ENCODE data around the gene TOMM70. TPM values are rescaled to one million over a fixed set of nuclear protein-coding genes. Genes with fewer than 3 reads are reported as not detected.

TOMM70 gene
- total RNA-seq, 2 experiments from 2014 or later, result 44.9 to 47.1 TPM

DNA sequence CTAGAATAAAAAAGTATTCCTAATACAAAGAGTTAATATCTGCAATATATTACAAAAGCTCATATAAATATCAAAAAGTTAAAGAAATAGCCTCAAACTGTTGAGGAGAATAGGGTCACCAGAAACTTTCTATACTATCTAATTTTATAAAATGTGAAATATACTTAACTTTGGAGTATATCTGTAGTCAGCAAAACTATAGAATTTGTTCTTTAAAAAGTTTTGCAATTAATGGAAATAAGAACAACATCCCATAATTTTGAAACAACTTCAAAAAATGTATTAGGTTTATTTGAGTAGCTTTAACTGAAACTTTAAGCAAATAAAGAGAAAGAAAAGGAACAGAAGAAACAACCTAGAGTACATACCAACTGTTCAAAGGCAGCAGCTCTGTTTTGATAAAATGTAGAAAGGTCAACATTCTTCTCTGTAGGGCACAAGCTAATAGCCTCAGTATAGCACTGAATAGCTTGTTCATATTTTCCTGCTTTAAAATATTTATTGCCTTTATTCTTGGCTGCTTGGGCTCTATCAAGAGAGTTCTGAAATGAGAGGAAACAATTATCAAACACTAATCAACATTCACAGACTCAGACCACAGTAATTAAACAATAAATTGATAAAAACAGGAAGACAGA, 14.3 kb downstream of the TOMM70 start:
- ChIA-PET POLR2A (no interaction called here), CTCF (interaction anchor here (0.9 kb wide), 2 partner anchors 13 to 70 kb away, joined by 3 to 4 read pairs; no protein-coding TSS in a partner anchor)
- Mint-ChIP-seq H3K4me1 (ENCODE audit: low read depth) (peaks cover 7% of the 10 kb centered on the region), H3K36me3 (peaks cover 27% of the 10 kb centered on the region), H3K9me3 (peaks cover 12% of the 10 kb centered on the region), H3K4me3 (no peak overlapping the region), H3K27ac (no peak overlapping the region), H3K27me3 (no peaks in the 10 kb centered on the region)
- intact Hi-C loops (cut with micrococcal nuclease), result no loop called here
- no peak for DNase-seq

DNA sequence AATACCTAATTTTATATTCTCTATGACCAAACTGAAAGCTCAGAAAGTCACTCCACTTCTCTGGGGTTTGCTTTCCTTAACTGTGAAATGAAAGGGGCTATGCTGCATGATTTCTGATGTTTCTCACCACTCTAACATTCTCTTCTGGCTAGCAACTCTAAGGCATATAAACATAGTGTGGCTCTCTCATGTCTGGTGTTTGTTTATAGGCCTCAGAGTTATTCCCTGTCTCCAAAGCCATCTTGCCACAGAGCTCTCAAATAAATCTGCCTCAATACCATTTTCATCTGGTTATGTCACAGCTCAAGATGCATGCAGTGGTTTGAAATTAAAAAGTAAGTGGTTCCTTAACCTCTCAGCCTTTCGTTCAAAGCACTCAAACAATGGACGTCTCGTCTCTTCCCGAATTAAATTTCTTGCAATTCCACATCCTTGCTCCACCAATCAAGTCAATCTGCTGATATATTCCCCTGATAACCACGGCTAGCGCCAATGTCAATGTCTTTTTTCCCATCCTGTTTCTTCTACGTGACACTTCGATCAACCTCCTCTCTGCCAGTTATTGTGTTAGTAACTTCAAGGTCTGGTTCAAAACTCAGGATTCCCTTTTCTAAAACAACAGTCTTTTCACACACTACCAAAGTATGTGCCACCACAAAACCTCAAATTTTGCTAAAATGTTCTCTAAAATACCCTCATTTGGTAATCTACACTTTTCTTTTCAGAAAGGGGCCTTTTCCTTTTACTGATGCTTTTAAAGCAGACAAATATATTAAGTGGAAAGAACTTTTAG, 16.0 kb downstream of the TOMM70 start:
- ChIA-PET POLR2A (interaction anchor here (0.8 to 1.0 kb wide), 2 partner anchors 8 to 16 kb away, joined by 3 read pairs; partner anchors contain the start of gene TOMM70), CTCF (no interaction called here)
- no peak for DNase-seq
- Mint-ChIP-seq H3K36me3 (peaks cover 35% of the 10 kb centered on the region), H3K9me3 (peaks cover 12% of the 10 kb centered on the region), H3K27me3 (no peaks in the 10 kb centered on the region), H3K27ac (no peak overlapping the region), H3K4me1 (ENCODE audit: low read depth) (peaks cover 7% of the 10 kb centered on the region), H3K4me3 (no peak overlapping the region)
- intact Hi-C loops (cut with micrococcal nuclease), result no loop called here

DNA sequence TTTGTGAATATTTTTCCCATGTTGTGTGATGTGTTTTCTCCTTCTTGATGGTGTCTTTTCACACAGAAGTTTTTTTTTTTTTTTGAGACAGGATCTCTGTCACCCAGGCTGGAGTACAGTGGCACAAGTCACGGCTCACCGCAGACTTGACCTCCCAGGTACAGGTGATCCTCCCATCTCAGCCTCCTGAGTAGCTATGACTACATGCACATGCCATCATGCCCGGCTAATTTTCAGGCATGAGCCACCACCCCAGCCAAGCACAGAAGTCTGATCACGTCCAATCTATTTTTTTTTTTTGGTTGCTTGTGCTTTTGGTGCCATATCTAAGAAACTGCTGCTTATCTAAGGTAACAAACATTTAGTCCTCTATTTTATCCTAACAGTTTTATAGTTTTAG, 24.6 kb downstream of the TOMM70 start:
- peaks cover 22% of the 10 kb centered on the region for H3K36me3 Mint-ChIP-seq
- intact Hi-C loops (cut with micrococcal nuclease), result no loop called here
- POLR2A ChIA-PET, result interaction anchor here (0.6 kb wide), 1 partner anchor 1190 kb away, joined by 3 read pairs; no protein-coding TSS in a partner anchor
- H3K4me1 Mint-ChIP-seq (ENCODE audit: low read depth), result peaks cover 2% of the 10 kb centered on the region
- no peak overlapping the region for H3K27ac Mint-ChIP-seq
- CTCF ChIA-PET, result no interaction called here
- no peaks in the 10 kb centered on the region for H3K27me3 Mint-ChIP-seq
- no peak overlapping the region for H3K4me3 Mint-ChIP-seq
- no peaks in the 10 kb centered on the region for H3K9me3 Mint-ChIP-seq
- no peak for DNase-seq

DNA sequence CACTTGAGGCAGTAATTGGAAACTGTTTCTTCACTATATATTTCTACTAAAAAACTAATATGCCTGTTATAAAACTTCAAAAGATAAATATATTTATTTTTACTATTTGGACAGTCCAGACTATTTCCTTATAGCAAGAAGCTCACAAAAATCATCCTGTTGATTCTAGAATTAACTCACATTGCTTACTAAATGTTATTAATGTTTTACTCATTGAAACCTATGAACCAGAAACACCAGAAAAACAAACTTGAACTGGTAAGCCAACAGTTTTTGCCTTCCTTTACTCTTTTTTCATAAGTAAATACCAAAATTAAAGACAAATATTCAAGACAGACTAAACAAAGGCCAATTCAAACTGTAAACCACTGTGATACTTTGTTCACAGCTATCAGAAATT, 26.4 kb downstream of the TOMM70 start:
- no peak overlapping the region for H3K27ac Mint-ChIP-seq
- H3K4me1 Mint-ChIP-seq (ENCODE audit: low read depth), result peaks cover 2% of the 10 kb centered on the region
- intact Hi-C loops (cut with micrococcal nuclease), result no loop called here
- POLR2A ChIA-PET, result interaction anchor here (0.6 kb wide), 1 partner anchor 14 kb away, joined by 4 read pairs; no protein-coding TSS in a partner anchor
- CTCF ChIA-PET, result interaction anchor here (0.5 kb wide), 1 partner anchor 29 kb away, joined by 3 read pairs; no protein-coding TSS in a partner anchor
- no peak for DNase-seq
- H3K9me3 Mint-ChIP-seq, result no peaks in the 10 kb centered on the region
- peaks cover 18% of the 10 kb centered on the region for H3K36me3 Mint-ChIP-seq
- H3K27me3 Mint-ChIP-seq, result no peaks in the 10 kb centered on the region
- no peak overlapping the region for H3K4me3 Mint-ChIP-seq

DNA sequence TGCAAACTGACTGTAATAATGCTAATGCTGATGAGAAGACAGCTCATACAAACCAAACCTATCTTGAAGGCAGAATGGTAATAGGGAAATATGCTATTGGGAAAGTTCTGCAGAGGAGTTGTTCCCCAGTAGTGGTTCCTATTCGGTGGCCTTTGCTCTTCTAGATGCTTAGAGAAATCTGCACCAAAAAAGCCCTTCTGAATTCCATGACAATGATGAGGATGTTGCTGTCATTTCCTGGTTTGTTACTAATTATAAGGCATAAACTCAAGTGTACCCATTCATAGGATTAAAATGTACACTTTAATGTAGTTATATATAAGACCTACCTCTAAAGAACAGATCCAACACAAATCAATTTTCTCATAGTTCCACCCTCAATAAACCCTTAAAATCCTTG, 30.1 kb downstream of the TOMM70 start:
- no peaks in the 10 kb centered on the region for H3K27me3 Mint-ChIP-seq
- H3K4me1 Mint-ChIP-seq (ENCODE audit: low read depth), result no peaks in the 10 kb centered on the region
- H3K36me3 Mint-ChIP-seq, result peaks cover 12% of the 10 kb centered on the region
- ChIA-PET CTCF (interaction anchor here (1.4 to 1.5 kb wide), 2 partner anchors 54 to 220 kb away, joined by 3 read pairs; no protein-coding TSS in a partner anchor), POLR2A (interaction anchor here (1.0 kb wide), 1 partner anchor 9 kb away, joined by 3 read pairs; no protein-coding TSS in a partner anchor)
- no peak overlapping the region for H3K4me3 Mint-ChIP-seq
- H3K9me3 Mint-ChIP-seq, result no peaks in the 10 kb centered on the region
- intact Hi-C loops (cut with micrococcal nuclease), result no loop called here
- DNase-seq, result no peak
- H3K27ac Mint-ChIP-seq, result no peak overlapping the region

DNA sequence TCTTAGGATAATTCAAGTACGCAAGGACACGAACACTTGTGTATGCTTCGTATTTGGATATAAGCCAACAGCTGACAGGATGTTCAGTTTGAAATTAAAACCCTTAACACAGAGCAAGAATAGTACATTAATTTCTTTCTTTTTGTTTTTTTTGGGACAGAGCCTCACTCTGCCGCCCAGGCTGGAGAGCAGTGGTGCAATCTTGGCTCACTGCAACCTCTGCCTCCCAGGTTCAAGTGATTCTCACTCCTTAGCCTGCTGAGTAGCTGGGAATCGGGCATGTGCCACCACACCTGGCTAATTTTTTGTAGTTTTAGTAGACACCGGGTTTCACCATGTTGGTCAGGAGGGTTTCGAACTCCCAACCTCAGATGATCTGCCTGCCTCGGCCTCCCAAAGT, 32.4 kb downstream of the TOMM70 start:
- DNase-seq, result no peak
- Mint-ChIP-seq H3K9me3 (no peaks in the 10 kb centered on the region), H3K27ac (no peak overlapping the region), H3K4me1 (ENCODE audit: low read depth) (no peaks in the 10 kb centered on the region), H3K27me3 (no peaks in the 10 kb centered on the region), H3K36me3 (peaks cover 30% of the 10 kb centered on the region), H3K4me3 (no peak overlapping the region)
- intact Hi-C loops (cut with micrococcal nuclease), result no loop called here
- ChIA-PET POLR2A (no interaction called here), CTCF (no interaction called here)

DNA sequence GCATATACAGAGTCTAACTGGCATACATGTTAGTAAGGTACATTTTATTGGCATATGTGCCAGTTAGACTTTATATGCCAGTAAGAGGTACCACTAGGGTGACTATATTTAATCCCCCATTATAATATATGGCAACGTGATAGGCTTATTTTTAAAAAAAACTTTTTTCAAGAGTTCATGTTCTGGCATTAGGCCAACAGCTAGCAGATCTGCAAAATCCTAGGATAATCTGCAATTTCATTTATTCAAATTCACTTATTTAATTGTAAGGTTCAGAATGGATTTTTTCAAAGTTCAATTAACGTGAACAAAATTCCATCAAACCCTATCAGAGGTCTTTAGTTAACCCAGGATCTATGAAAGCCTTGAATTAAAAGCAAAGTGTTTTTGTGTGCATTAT, 34.5 kb downstream of the TOMM70 start:
- Mint-ChIP-seq H3K9me3 (peaks cover 3% of the 10 kb centered on the region), H3K4me3 (no peak overlapping the region), H3K27me3 (no peaks in the 10 kb centered on the region), H3K36me3 (peaks cover 43% of the 10 kb centered on the region), H3K27ac (no peak overlapping the region), H3K4me1 (ENCODE audit: low read depth) (no peaks in the 10 kb centered on the region)
- CTCF ChIA-PET, result interaction anchor here (0.6 kb wide), 2 partner anchors 218 to 535 kb away, joined by 3 to 4 read pairs; no protein-coding TSS in a partner anchor
- DNase-seq, result no peak
- POLR2A ChIA-PET, result no interaction called here
- intact Hi-C loops (cut with micrococcal nuclease), result no loop called here

DNA sequence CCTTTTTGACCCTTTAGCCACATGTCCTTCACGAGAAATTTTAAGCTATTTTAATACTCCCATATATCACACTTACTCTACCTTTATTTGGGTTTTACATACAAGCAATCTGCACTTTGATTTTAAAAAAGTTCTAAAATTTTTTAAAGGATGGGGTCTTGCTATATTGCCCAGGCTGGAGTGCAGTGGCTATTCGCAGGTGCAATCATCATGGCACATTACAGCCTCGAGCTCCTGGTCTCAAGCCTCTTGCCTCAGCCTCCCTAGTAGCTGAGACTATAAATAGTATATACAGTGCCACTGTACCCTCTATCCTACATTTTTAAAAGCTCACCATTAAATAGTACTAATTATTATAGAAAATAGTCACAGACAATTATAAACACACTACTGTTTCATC, 36.5 kb downstream of the TOMM70 start:
- Mint-ChIP-seq H3K27ac (no peak overlapping the region), H3K27me3 (no peaks in the 10 kb centered on the region), H3K9me3 (peaks cover 3% of the 10 kb centered on the region), H3K4me3 (no peak overlapping the region), H3K4me1 (ENCODE audit: low read depth) (no peaks in the 10 kb centered on the region), H3K36me3 (peaks cover 42% of the 10 kb centered on the region)
- ChIA-PET CTCF (no interaction called here), POLR2A (no interaction called here)
- intact Hi-C loops (cut with micrococcal nuclease), result no loop called here
- no peak for DNase-seq

DNA sequence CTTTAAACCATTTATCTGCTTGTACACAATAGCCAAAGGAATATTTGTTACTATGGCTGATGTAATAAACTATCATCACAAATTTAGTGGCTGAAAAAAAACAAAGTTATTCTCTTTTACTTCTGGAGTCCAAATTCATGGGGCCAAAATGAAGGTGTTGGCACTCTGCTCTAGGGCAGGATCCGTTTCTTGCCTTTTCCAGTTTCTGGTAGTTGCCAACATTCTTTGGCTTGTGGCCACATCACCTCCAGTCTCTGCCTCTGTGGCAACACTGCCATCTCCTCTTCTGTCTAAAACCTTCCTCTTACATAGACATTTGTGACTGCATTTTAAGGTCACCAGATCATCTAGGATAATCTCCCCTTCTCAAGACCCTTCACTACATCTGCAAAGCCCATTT, 39.0 kb downstream of the TOMM70 start:
- H3K27ac Mint-ChIP-seq, result no peak overlapping the region
- CTCF ChIA-PET, result no interaction called here
- intact Hi-C loops (cut with micrococcal nuclease), result no loop called here
- no peaks in the 10 kb centered on the region for H3K27me3 Mint-ChIP-seq
- H3K4me1 Mint-ChIP-seq (ENCODE audit: low read depth), result no peaks in the 10 kb centered on the region
- POLR2A ChIA-PET, result interaction anchor here (0.7 kb wide), 1 partner anchor 8 kb away, joined by 3 read pairs; no protein-coding TSS in a partner anchor
- H3K4me3 Mint-ChIP-seq, result no peak overlapping the region
- peaks cover 3% of the 10 kb centered on the region for H3K9me3 Mint-ChIP-seq
- H3K36me3 Mint-ChIP-seq, result peaks cover 45% of the 10 kb centered on the region
- DNase-seq, result no peak

DNA sequence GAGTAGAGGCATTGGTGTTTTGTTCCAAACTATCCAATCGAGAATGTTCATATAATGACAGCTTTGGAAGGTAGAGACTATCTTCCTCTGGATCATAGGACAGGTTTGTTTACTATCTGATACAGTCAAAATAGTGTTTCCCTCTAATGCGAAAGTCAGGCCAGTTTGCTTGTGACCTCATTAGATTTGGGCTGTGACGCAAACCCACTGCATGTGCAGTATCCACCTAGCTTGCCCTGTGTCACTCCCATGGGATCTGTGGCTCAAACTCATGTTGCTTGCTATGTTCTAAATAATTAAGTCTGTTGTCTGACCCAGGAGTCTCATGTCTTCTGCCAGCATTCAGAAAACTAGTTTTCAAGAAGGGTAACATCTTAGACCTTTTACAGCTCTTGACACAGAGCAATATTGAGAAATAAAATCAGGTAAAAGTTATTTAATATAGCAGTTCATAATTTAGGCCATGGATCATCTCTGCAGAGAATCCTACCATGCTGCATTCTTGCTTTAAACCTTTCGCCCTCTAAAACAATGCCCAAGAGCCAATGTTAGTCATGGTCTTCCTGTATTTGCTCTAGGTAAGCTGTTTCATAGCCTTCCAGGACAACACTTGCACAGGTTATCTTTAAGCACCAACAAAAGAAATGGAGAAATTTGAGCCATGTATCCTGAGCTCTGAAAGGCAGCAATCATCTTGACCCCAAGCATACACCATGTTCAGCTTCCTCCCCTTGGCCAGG, 40.0 kb downstream of the TOMM70 start:
- ChIA-PET POLR2A (interaction anchor here (0.7 kb wide), 1 partner anchor 9 kb away, joined by 3 read pairs; no protein-coding TSS in a partner anchor), CTCF (no interaction called here)
- Mint-ChIP-seq H3K4me1 (ENCODE audit: low read depth) (no peaks in the 10 kb centered on the region), H3K27ac (no peak overlapping the region), H3K27me3 (no peaks in the 10 kb centered on the region), H3K36me3 (peaks cover 44% of the 10 kb centered on the region), H3K4me3 (no peak overlapping the region), H3K9me3 (peaks cover 3% of the 10 kb centered on the region)
- no peak for DNase-seq
- intact Hi-C loops (cut with micrococcal nuclease), result no loop called here

DNA sequence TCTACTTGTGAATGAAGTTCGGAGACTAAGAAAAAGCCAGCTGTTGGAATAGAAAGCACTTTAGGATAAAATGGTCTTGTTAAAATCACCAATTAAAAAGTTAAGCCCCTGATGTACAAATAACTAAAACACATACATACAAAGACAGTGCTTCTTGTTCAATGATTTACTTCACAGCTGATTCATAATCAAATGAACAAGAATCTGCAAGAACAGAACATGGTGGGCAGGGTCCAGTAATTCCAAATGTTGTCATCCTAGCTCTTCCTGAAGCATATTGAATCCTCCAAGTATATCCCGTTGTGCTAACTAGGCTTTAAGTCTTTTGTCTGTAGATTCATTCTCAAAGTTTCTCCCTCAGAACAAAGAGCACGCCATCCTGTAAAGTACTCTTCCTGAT, 41.9 kb downstream of the TOMM70 start:
- Mint-ChIP-seq H3K27me3 (no peaks in the 10 kb centered on the region), H3K9me3 (peaks cover 3% of the 10 kb centered on the region), H3K4me3 (no peak overlapping the region), H3K36me3 (peaks cover 41% of the 10 kb centered on the region), H3K4me1 (ENCODE audit: low read depth) (no peaks in the 10 kb centered on the region), H3K27ac (no peak overlapping the region)
- intact Hi-C loops (cut with micrococcal nuclease), result no loop called here
- POLR2A ChIA-PET, result no interaction called here
- CTCF ChIA-PET, result interaction anchor here (0.6 to 1.2 kb wide), 4 partner anchors 16 to 527 kb away, joined by 3 to 6 read pairs (median 3); no protein-coding TSS in a partner anchor
- DNase-seq, result no peak

DNA sequence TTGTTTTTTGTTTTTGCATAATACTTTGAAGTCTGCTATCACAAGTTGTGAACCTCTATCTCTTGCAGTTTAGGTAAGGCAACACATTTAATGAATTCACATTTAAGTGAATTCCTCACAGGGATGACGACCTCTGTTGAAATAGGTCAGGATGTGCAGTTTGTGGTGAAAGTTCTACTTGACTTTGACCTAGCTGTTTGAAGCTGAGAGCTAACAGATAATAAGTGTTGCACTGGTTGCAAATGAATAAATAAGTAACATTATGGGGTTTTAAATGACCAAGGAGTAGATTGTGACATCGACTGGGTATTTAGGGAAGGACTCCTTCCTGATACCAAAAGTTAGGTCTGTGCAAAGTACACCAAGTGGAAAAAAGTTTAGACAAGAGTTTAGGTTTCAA, 42.5 kb downstream of the TOMM70 start:
- Mint-ChIP-seq H3K9me3 (peaks cover 3% of the 10 kb centered on the region), H3K4me1 (ENCODE audit: low read depth) (no peaks in the 10 kb centered on the region), H3K4me3 (no peak overlapping the region), H3K27ac (no peak overlapping the region), H3K36me3 (peaks cover 36% of the 10 kb centered on the region), H3K27me3 (no peaks in the 10 kb centered on the region)
- intact Hi-C loops (cut with micrococcal nuclease), result no loop called here
- POLR2A ChIA-PET, result no interaction called here
- no peak for DNase-seq
- CTCF ChIA-PET, result interaction anchor here (0.6 to 1.2 kb wide), 3 partner anchors 16 to 526 kb away, joined by 3 to 6 read pairs (median 3); no protein-coding TSS in a partner anchor

Measured in activated CD4-positive, alpha-beta memory T cell treated with anti-CD3 and anti-CD28 coated beads for 36 hours (primary cell).